Measurements from ENCODE around the gene UTP3. TPM values are rescaled to one million over a fixed set of nuclear protein-coding genes. Genes with fewer than 3 reads are reported as not detected.
"Not testable (repeated sequence)": the region's sequence is repeated elsewhere in the genome, so short reads cannot be mapped to it uniquely, and the experiment has no call there.

The UTP3 gene
- 10 to 100 TPM; 18.9 to 33.4 (median 27.9) TPM for total RNA-seq

- DNase-seq (peak; percentile 92 to 96), ATAC-seq (ENCODE audit: low FRiP score in 2 of 2) (peak; percentile 98 to 99)
- H3K27ac ChIP-seq: peak within 1 kb of the TSS; percentile 93 to 97 (median 94)
- no peaks in the 10 kb centered on the region for H3K27me3 ChIP-seq
- H3K4me1 ChIP-seq: peaks cover 34 to 44% (median 34%) of the 10 kb centered on the region in 4 donors
- peaks cover 0 to 21% (median 0%) of the 10 kb centered on the region in 4 donors for H3K36me3 ChIP-seq
- TF ChIP-seq POLR2AphosphoS5 (IDR thresholded peaks at IDR 0.05) (peak; percentile 92 to 93), EP300 (IDR thresholded peaks at IDR 0.05) (peak in 2 of 4 donors; percentile 39 to 80), POLR2A (IDR thresholded peaks at IDR 0.05) (peak in 3 of 4 donors; percentile 51 to 79 (median 57)), CTCF (IDR thresholded peaks at IDR 0.05) (peak; percentile 90 to 96 (median 94))
- no peaks in the 10 kb centered on the region for H3K9me3 ChIP-seq
- peak within 1 kb of the TSS; percentile 63 to 99 (median 88) for H3K4me3 ChIP-seq
- 0% methylated on average over 28 to 70 of the region's 70 CpGs for WGBS, 2 donors
Measured at GRCh38 chr4:70687821-70688794, at the start of gene UTP3. UTP3 (plus strand) TSS chr4:70688532; CDS start chr4:70688678, 146 bp downstream.

- H3K27ac ChIP-seq: no peak overlapping the region
- 68 to 84% methylated on average over 2 of the region's 2 CpGs for WGBS, 2 donors
- H3K9me3 ChIP-seq: no peaks in the 10 kb centered on the region
- DNase-seq (no peak), ATAC-seq (ENCODE audit: low FRiP score in 2 of 2) (no peak)
- no peaks in the 10 kb centered on the region for H3K36me3 ChIP-seq
- TF ChIP-seq CTCF (IDR thresholded peaks at IDR 0.05): no peak
- TF ChIP-seq POLR2AphosphoS5 (IDR thresholded peaks at IDR 0.05): no peak
- TF ChIP-seq EP300 (IDR thresholded peaks at IDR 0.05): no peak
- TF ChIP-seq POLR2A (IDR thresholded peaks at IDR 0.05): no peak
- no peaks in the 10 kb centered on the region for H3K4me1 ChIP-seq
- no peaks in the 10 kb centered on the region for H3K27me3 ChIP-seq
- H3K4me3 ChIP-seq: no peak overlapping the region
Measured at GRCh38 chr4:70640192-70640591, 48.1 kb upstream of the UTP3 start.

GRCh38 chr4:70650741-70651140, 37.6 kb upstream of the UTP3 start:
- WGBS, 2 donors: 83 to 88% methylated on average over 4 of the region's 4 CpGs
- not testable (repeated sequence) for ATAC-seq (ENCODE audit: low FRiP score in 2 of 2); H3K27me3 ChIP-seq; H3K9me3 ChIP-seq; H3K27ac ChIP-seq; H3K4me3 ChIP-seq; H3K36me3 ChIP-seq; DNase-seq; H3K4me1 ChIP-seq

- no peak for TF ChIP-seq POLR2AphosphoS5 (IDR thresholded peaks at IDR 0.05)
- peak; percentile 24 to 66 (median 54) for TF ChIP-seq CTCF (IDR thresholded peaks at IDR 0.05)
- Histone ChIP-seq H3K36me3 (no peaks in the 10 kb centered on the region), H3K9me3 (no peaks in the 10 kb centered on the region), H3K4me1 (peaks cover 0 to 6% (median 0%) of the 10 kb centered on the region in 4 donors), H3K27ac (no peak overlapping the region), H3K4me3 (no peak overlapping the region), H3K27me3 (no peaks in the 10 kb centered on the region)
- peak; percentile 46 to 69 for ATAC-seq (ENCODE audit: low FRiP score in 2 of 2)
- no peak for DNase-seq
- WGBS, 2 donors: 7 to 9% methylated on average over 4 of the region's 4 CpGs
Measured at GRCh38 chr4:70651864-70652506, 36.3 kb upstream of the UTP3 start.

GRCh38 chr4:70654605-70655011, 33.7 kb upstream of the UTP3 start:
- ATAC-seq (ENCODE audit: low FRiP score in 2 of 2): no peak
- Histone ChIP-seq H3K4me3 (no peak overlapping the region), H3K9me3 (no peaks in the 10 kb centered on the region), H3K36me3 (no peaks in the 10 kb centered on the region), H3K4me1 (peaks cover 0 to 6% (median 2%) of the 10 kb centered on the region in 4 donors), H3K27ac (no peak overlapping the region), H3K27me3 (no peaks in the 10 kb centered on the region)
- DNase-seq: no peak
- TF ChIP-seq POLR2AphosphoS5 (IDR thresholded peaks at IDR 0.05) (no peak), EP300 (IDR thresholded peaks at IDR 0.05) (no peak), POLR2A (IDR thresholded peaks at IDR 0.05) (no peak), CTCF (IDR thresholded peaks at IDR 0.05) (no peak)
- WGBS, 2 donors: 63 to 79% methylated on average over 5 of the region's 5 CpGs

All from upper lobe of left lung (tissue), 6 donors.